GM12874 (cell line): Measurements from ENCODE around the gene FBXL13.

Source experiments
- TF ChIP-seq, protein P1 (sequence below): IDR thresholded peaks from 2 replicates; pipeline ENCODE4 v1.5.1; 2011; ENCODE audit warnings: low read depth, mild to moderate bottlenecking, control low read depth, low read length, moderate library complexity; ENCODE audit not compliant: insufficient read depth

FBXL13 gene

DNA sequence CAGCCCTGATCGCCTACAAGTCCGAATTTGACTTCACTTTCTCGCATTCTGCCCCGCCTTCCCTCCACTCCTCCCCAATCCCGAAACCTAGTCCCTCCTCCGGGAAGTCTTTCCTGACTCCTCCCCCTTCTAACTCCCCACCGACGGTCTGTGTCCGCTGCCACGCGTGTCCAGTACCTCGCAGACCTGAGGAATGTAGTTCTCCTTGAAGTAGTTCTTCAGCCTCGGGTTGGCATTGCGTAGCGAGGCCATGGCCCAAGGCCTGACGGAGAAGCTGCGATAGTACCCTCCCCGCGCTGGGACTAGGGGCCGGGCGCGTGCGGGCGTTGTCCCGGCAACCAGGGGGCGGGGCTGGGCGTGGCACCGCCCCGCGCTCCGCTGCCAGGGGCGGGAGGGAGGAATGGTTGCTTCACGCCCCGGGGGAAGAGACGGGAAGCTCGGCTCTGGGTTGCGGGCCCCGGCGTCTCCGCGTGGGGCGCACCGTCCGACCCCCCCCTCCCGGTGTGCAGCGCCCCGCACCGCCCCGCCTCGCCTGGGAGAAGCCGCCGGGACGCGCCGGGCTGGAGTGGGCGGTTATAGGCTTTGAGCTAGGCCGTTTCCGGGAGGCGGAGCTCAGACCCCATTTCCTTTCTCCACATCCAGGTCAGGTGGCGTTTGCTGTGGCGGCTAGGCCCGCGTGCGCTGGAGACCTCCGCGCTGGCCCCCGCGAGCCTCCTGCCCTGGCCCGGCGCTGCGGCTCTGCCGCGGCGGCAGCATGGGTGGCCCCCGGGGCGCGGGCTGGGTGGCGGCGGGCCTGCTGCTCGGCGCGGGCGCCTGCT is at the start of gene FBXL13, which contains the start of gene ARMC10:
Gene FBXL13, minus strand, starts transcription at position 278 of the 818 bp plus-strand sequence.
Gene ARMC10, plus strand, starts transcription at position 622 of the 818 bp plus-strand sequence. Its CDS starts 133 bp downstream, at position 755.
- TF ChIP-seq, protein P1, sequence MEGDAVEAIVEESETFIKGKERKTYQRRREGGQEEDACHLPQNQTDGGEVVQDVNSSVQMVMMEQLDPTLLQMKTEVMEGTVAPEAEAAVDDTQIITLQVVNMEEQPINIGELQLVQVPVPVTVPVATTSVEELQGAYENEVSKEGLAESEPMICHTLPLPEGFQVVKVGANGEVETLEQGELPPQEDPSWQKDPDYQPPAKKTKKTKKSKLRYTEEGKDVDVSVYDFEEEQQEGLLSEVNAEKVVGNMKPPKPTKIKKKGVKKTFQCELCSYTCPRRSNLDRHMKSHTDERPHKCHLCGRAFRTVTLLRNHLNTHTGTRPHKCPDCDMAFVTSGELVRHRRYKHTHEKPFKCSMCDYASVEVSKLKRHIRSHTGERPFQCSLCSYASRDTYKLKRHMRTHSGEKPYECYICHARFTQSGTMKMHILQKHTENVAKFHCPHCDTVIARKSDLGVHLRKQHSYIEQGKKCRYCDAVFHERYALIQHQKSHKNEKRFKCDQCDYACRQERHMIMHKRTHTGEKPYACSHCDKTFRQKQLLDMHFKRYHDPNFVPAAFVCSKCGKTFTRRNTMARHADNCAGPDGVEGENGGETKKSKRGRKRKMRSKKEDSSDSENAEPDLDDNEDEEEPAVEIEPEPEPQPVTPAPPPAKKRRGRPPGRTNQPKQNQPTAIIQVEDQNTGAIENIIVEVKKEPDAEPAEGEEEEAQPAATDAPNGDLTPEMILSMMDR: no peak

DNA sequence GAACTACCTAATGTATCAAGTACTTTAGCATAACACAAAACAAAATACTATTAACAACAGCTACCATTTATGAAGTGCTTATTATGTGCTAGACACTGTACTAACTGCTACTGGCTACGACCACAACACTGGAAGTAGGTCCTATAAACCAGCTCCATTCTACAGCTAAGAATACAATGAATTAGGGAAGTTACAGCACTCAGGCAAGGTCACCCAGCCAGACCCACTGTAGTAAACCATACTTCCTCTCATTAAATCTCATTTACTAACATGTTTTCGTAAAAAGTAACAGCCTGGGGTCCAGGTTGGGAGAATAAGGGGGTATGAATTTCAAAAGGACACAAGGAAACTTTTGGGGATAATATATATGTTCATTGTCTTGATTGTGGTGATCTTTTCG is 48.9 kb upstream of the FBXL13 start:
- TF ChIP-seq, protein P1: no peak

DNA sequence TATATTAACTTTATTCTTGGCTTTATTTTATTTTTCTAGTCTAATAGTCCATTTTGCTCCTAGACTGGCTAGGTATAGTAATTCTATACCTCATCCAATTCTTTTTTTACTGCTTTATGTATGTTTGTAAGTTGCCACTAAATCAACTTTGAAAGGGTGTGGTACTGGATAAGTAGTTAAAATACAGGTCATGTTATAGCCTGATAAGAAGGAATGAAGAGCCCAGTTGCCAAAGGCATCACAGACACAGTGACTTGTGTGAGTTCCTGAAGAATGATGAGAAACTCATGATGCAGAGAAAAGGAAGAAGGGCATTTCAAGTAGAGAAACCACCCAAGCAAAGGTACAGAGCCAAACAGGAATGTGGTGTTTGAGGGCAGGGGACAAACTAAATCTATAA is 47.0 kb upstream of the FBXL13 start:
- TF ChIP-seq, protein P1: no peak

DNA sequence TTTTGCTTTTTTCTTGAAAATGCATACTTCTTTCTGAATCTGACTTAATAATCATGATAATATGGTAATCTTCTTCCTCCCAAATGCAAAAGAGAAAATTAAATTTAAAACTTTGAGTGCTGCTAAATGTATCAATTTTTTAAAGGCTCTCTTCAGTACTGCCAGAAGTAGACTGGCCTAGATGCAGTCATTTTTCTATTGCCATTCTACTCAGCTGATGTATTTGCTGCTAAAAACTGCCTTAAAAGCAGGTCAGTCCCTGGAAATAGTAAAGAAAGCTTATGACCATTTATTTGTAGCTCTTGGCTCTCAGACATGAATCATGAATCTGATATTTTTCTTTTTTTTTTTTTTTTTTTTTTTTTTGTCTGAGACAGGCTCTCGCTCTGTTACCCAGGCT is 45.8 kb upstream of the FBXL13 start:
- TF ChIP-seq, protein P1: no peak

GRCh38 chr7:103119791-103120291 is 45.2 kb upstream of the FBXL13 start:
- TF ChIP-seq, protein P1: no peak

DNA sequence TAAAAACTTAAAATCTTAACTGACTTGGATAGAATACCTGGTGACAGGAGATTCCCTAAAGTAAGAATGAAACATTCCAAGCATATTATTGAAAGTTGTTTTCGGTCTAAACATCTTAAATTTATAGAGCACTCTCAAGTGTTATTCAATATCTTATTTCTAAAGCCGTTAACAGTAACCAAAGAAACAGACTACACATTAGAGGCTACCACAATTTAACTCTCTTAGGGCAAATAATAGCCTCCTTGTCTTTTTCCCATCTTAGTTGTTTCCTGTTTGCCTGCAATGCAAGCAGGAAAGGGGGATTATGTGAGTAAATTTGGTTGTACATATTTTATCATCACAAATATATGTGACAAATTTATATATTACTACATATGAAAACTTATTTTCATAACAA is 42.9 kb upstream of the FBXL13 start:
- TF ChIP-seq, protein P1: no peak

- TF ChIP-seq, protein P1: no peak
These were observed 42.4 kb upstream of the FBXL13 start for GRCh38 chr7:103116991-103117390.
